Neural crest cell (in vitro differentiated cells): Measurements from ENCODE around the gene AGPS. TPM values are rescaled to one million over a fixed set of nuclear protein-coding genes. Genes with fewer than 3 reads are reported as not detected.

Source experiments
- DNase-seq: peaks from one replicate; pipeline ENCODE4 v3.0.0; 2021; ENCODE audit warnings: low read depth, mixed read lengths, low spot score
- H3K27ac Mint-ChIP-seq: one replicate; pipeline ENCODE4 v1.8.0; 2021; ENCODE audit warnings: mild to moderate bottlenecking, mixed read lengths; ENCODE audit not compliant: unreplicated experiment
- H3K27me3 Mint-ChIP-seq: 2 replicates; pipeline ENCODE4 v1.8.0; 2021; ENCODE audit warnings: low read depth, mild to moderate bottlenecking, mixed read lengths
- H3K36me3 Mint-ChIP-seq: 2 replicates; pipeline ENCODE4 v1.8.0; 2021; ENCODE audit warnings: low read depth, mild to moderate bottlenecking, mixed read lengths
- H3K4me1 Mint-ChIP-seq: 2 replicates; pipeline ENCODE4 v1.8.0; 2021; ENCODE audit warnings: mixed read lengths
- H3K4me3 Mint-ChIP-seq: one replicate; pipeline ENCODE4 v1.8.0; 2021; ENCODE audit warnings: mild to moderate bottlenecking, mixed read lengths
- H3K9me3 Mint-ChIP-seq: 2 replicates; pipeline ENCODE4 v1.8.0; 2021; ENCODE audit warnings: mixed read lengths
- total RNA-seq: library from RNA; stranded (reverse); gene quantifications from 2 replicates; pipeline ENCODE4 v1.2.1, GENCODE V29; 2021
- TF ChIP-seq, protein P1 (sequence below): fragments of 200-600 bp; sonication (generic); conservative IDR thresholded peaks from 2 replicates; pipeline ENCODE4 v1.5.0; 2021; ENCODE audit warnings: antibody characterized with exemption, mild to moderate bottlenecking

AGPS gene
- total RNA-seq, 1 donor from 2014 or later: 51.5 TPM

DNA sequence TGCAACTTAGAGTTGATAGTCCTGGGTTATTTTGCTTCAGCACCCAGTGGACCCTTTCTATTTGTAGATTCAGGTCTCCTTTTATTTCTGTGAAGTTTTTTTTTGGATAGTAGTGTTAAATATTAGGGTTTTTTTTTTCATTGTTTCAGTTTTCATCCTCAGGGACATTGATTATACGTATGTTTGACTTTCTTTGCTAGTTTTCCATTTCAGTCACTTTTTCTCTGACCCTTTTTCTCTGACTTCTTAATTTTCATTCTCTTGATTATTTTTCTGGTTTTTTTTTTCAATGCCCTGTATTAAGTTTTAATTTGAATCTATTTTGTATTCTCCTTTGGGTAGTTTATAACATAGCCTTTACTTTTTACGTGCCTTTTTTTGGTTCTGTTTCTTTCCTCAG lies 79.4 kb downstream of the AGPS start:
- H3K4me3 Mint-ChIP-seq: no peak overlapping the region
- H3K27me3 Mint-ChIP-seq: no peaks in the 10 kb centered on the region
- no peak for DNase-seq
- H3K4me1 Mint-ChIP-seq: no peaks in the 10 kb centered on the region
- H3K27ac Mint-ChIP-seq: no peak overlapping the region
- H3K9me3 Mint-ChIP-seq: peaks cover 24% of the 10 kb centered on the region
- peaks cover 49% of the 10 kb centered on the region for H3K36me3 Mint-ChIP-seq
- TF ChIP-seq, protein P1, sequence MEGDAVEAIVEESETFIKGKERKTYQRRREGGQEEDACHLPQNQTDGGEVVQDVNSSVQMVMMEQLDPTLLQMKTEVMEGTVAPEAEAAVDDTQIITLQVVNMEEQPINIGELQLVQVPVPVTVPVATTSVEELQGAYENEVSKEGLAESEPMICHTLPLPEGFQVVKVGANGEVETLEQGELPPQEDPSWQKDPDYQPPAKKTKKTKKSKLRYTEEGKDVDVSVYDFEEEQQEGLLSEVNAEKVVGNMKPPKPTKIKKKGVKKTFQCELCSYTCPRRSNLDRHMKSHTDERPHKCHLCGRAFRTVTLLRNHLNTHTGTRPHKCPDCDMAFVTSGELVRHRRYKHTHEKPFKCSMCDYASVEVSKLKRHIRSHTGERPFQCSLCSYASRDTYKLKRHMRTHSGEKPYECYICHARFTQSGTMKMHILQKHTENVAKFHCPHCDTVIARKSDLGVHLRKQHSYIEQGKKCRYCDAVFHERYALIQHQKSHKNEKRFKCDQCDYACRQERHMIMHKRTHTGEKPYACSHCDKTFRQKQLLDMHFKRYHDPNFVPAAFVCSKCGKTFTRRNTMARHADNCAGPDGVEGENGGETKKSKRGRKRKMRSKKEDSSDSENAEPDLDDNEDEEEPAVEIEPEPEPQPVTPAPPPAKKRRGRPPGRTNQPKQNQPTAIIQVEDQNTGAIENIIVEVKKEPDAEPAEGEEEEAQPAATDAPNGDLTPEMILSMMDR: no peak

GRCh38 chr2:177474301-177474700 lies 81.7 kb downstream of the AGPS start:
- no peak for DNase-seq
- Mint-ChIP-seq H3K4me3 (no peak overlapping the region), H3K9me3 (peaks cover 24% of the 10 kb centered on the region), H3K27me3 (no peaks in the 10 kb centered on the region), H3K27ac (no peak overlapping the region), H3K36me3 (peaks cover 55% of the 10 kb centered on the region), H3K4me1 (no peaks in the 10 kb centered on the region)
- TF ChIP-seq, protein P1: no peak

GRCh38 chr2:177474998-177475397 lies 82.4 kb downstream of the AGPS start:
- Mint-ChIP-seq H3K27me3 (no peaks in the 10 kb centered on the region), H3K4me1 (no peaks in the 10 kb centered on the region), H3K9me3 (peaks cover 20% of the 10 kb centered on the region), H3K4me3 (no peak overlapping the region), H3K27ac (no peak overlapping the region), H3K36me3 (peaks cover 57% of the 10 kb centered on the region)
- DNase-seq: no peak
- TF ChIP-seq, protein P1: no peak

GRCh38 chr2:177476897-177477296 lies 84.3 kb downstream of the AGPS start:
- Mint-ChIP-seq H3K9me3 (peaks cover 11% of the 10 kb centered on the region), H3K27me3 (no peaks in the 10 kb centered on the region), H3K4me1 (no peaks in the 10 kb centered on the region), H3K27ac (no peak overlapping the region), H3K36me3 (peaks cover 48% of the 10 kb centered on the region), H3K4me3 (no peak overlapping the region)
- DNase-seq: no peak
- TF ChIP-seq, protein P1: no peak

GRCh38 chr2:177478029-177478428 lies 85.5 kb downstream of the AGPS start:
- H3K4me3 Mint-ChIP-seq: no peak overlapping the region
- TF ChIP-seq, protein P1: no peak
- DNase-seq: no peak
- H3K27me3 Mint-ChIP-seq: no peaks in the 10 kb centered on the region
- H3K36me3 Mint-ChIP-seq: peaks cover 37% of the 10 kb centered on the region
- peaks cover 1% of the 10 kb centered on the region for H3K9me3 Mint-ChIP-seq
- H3K4me1 Mint-ChIP-seq: no peaks in the 10 kb centered on the region
- no peak overlapping the region for H3K27ac Mint-ChIP-seq

- DNase-seq: no peak
- Mint-ChIP-seq H3K27me3 (no peaks in the 10 kb centered on the region), H3K9me3 (no peaks in the 10 kb centered on the region), H3K4me3 (no peak overlapping the region), H3K4me1 (no peaks in the 10 kb centered on the region), H3K36me3 (peaks cover 35% of the 10 kb centered on the region), H3K27ac (no peak overlapping the region)
- TF ChIP-seq, protein P1: no peak
Measured at GRCh38 chr2:177478907-177479306, 86.3 kb downstream of the AGPS start.
